ENCODE data around the gene DDX60. TPM values are rescaled to one million over a fixed set of nuclear protein-coding genes. Genes with fewer than 3 reads are reported as not detected.
"Not testable (repeated sequence)": the region's sequence is repeated elsewhere in the genome, so short reads cannot be mapped to it uniquely, and the experiment has no call there.

Gene DDX60
- total RNA-seq, 2 donors from 2014 or later = 16.2 to 38.0 TPM

- H3K4me1 ChIP-seq (ENCODE audit: control insufficient read depth in 1 of 2, low read depth in 2 of 2) = no peaks in the 10 kb centered on the region
- no peak for ATAC-seq (ENCODE audit: insufficient number of reproducible peaks, low FRiP score, low read depth)
- no peak overlapping the region for H3K4me3 ChIP-seq
- H3K9me3 ChIP-seq = no peaks in the 10 kb centered on the region
- TF ChIP-seq CTCF (IDR thresholded peaks at IDR 0.05) = no peak
- no peaks in the 10 kb centered on the region for H3K27me3 ChIP-seq (replicated peaks; ENCODE audit: insufficient read depth)
- no peak for DNase-seq (ENCODE audit: low spot score)
- peaks cover 3% of the 10 kb centered on the region for H3K36me3 ChIP-seq
- no peak overlapping the region for H3K27ac ChIP-seq
These were observed 8.8 kb downstream of the DDX60 start for GRCh38 chr4:168309781-168310180.

GRCh38 chr4:168308912-168309311 lies 9.6 kb downstream of the DDX60 start:
- Histone ChIP-seq H3K9me3 (no peaks in the 10 kb centered on the region), H3K27ac (no peak overlapping the region), H3K4me3 (no peak overlapping the region), H3K4me1 (ENCODE audit: control insufficient read depth in 1 of 2, low read depth in 2 of 2) (no peaks in the 10 kb centered on the region), H3K36me3 (peaks cover 6% of the 10 kb centered on the region), H3K27me3 (replicated peaks; ENCODE audit: insufficient read depth) (no peaks in the 10 kb centered on the region)
- ATAC-seq (ENCODE audit: insufficient number of reproducible peaks, low FRiP score, low read depth) (no peak), DNase-seq (ENCODE audit: low spot score) (no peak)
- no peak for TF ChIP-seq CTCF (IDR thresholded peaks at IDR 0.05)

- H3K4me1 ChIP-seq (ENCODE audit: control insufficient read depth in 1 of 2, low read depth in 2 of 2) = no peaks in the 10 kb centered on the region
- no peak for TF ChIP-seq CTCF (IDR thresholded peaks at IDR 0.05)
- H3K27me3 ChIP-seq (replicated peaks; ENCODE audit: insufficient read depth) = no peaks in the 10 kb centered on the region
- no peaks in the 10 kb centered on the region for H3K9me3 ChIP-seq
- H3K36me3 ChIP-seq = peaks cover 12% of the 10 kb centered on the region
- DNase-seq (ENCODE audit: low spot score) (no peak), ATAC-seq (ENCODE audit: insufficient number of reproducible peaks, low FRiP score, low read depth) (no peak)
- H3K4me3 ChIP-seq = no peak overlapping the region
- no peak overlapping the region for H3K27ac ChIP-seq
These were observed 12.1 kb downstream of the DDX60 start for GRCh38 chr4:168306476-168306875.

GRCh38 chr4:168304744-168305459 lies 13.7 kb downstream of the DDX60 start:
- ATAC-seq (ENCODE audit: insufficient number of reproducible peaks, low FRiP score, low read depth) (no peak), DNase-seq (ENCODE audit: low spot score) (no peak)
- Histone ChIP-seq H3K27me3 (replicated peaks; ENCODE audit: insufficient read depth) (no peaks in the 10 kb centered on the region), H3K4me1 (ENCODE audit: control insufficient read depth in 1 of 2, low read depth in 2 of 2) (no peaks in the 10 kb centered on the region), H3K36me3 (peaks cover 12% of the 10 kb centered on the region), H3K27ac (no peak overlapping the region), H3K4me3 (no peak overlapping the region), H3K9me3 (no peaks in the 10 kb centered on the region)
- TF ChIP-seq CTCF (IDR thresholded peaks at IDR 0.05) = no peak

- not testable (repeated sequence) for H3K4me3 ChIP-seq; H3K4me1 ChIP-seq (ENCODE audit: control insufficient read depth in 1 of 2, low read depth in 2 of 2); H3K27me3 ChIP-seq (replicated peaks; ENCODE audit: insufficient read depth); DNase-seq (ENCODE audit: low spot score); ATAC-seq (ENCODE audit: insufficient number of reproducible peaks, low FRiP score, low read depth); H3K27ac ChIP-seq; H3K9me3 ChIP-seq
- peaks cover 12% of the 10 kb centered on the region for H3K36me3 ChIP-seq
These were observed 15.1 kb downstream of the DDX60 start for GRCh38 chr4:168303430-168303829.

Measured in thoracic aorta (tissue), 2 donors.